Activated T-helper 2 cell treated with anti-CD3 and anti-CD28 coated beads, Interferon-gamma antibody, Interleukin-2, Interleukin-4, amounts not matched to agents 10 μg/mL and 5 μg/mL and 100 μg/mL, durations not matched to agents 14 hours and 24 hours and 36 hours (primary cell): ENCODE results near the gene TIAM1. TPM values are rescaled to one million over a fixed set of nuclear protein-coding genes. Genes with fewer than 3 reads are reported as not detected.

Experiments used
- DNase-seq: peaks from one replicate; pipeline ENCODE4 v3.0.0; 2021; ENCODE audit warnings: low spot score
- H3K27ac Mint-ChIP-seq: one replicate; pipeline ENCODE4 v1.8.0; 2021; ENCODE audit warnings: mixed read lengths
- H3K27me3 Mint-ChIP-seq: one replicate; pipeline ENCODE4 v1.8.0; 2021; ENCODE audit warnings: low read depth, mixed read lengths
- H3K36me3 Mint-ChIP-seq: one replicate; pipeline ENCODE4 v1.8.0; 2021; ENCODE audit warnings: low read depth, mixed read lengths
- H3K4me1 Mint-ChIP-seq: one replicate; pipeline ENCODE4 v1.8.0; 2021; ENCODE audit warnings: low read depth, mixed read lengths
- H3K4me3 Mint-ChIP-seq: one replicate; pipeline ENCODE4 v1.8.0; 2021; ENCODE audit warnings: low read depth, mild to moderate bottlenecking, moderate library complexity, mixed read lengths
- H3K9me3 Mint-ChIP-seq: one replicate; pipeline ENCODE4 v1.8.0; 2021; ENCODE audit warnings: mixed read lengths
- intact Hi-C: fragments of 100-400 bp; cut with micrococcal nuclease; formaldehyde crosslinking; loops from one replicate; pipeline ENCODE4 v1.15.1; 2023
- total RNA-seq: library from RNA; stranded (reverse); gene quantifications from 2 replicates; pipeline ENCODE4 v1.2.3, GENCODE V29; 2022

Gene TIAM1
- total RNA-seq, 1 donor from 2014 or later = 110 TPM

- DNase-seq = no peak
- H3K27me3 Mint-ChIP-seq = no peaks in the 10 kb centered on the region
- H3K4me3 Mint-ChIP-seq = peak overlapping the region; percentile 93
- peaks cover 61% of the 10 kb centered on the region for H3K4me1 Mint-ChIP-seq
- intact Hi-C loops = loop anchor here (2.0 to 10.0 kb wide), 4 partner anchors 14 to 544 kb away; partner anchors contain the start of gene SOD1
- H3K36me3 Mint-ChIP-seq = peaks cover 74% of the 10 kb centered on the region
- peak overlapping the region; percentile 99 for H3K27ac Mint-ChIP-seq
- no peaks in the 10 kb centered on the region for H3K9me3 Mint-ChIP-seq
These were observed 162.8 kb downstream of the TIAM1 start for GRCh38 chr21:31181082-31181750.

GRCh38 chr21:31180256-31181081 is 163.6 kb downstream of the TIAM1 start:
- DNase-seq = no peak
- Mint-ChIP-seq H3K4me3 (peak overlapping the region; percentile 93), H3K9me3 (no peaks in the 10 kb centered on the region), H3K4me1 (peaks cover 62% of the 10 kb centered on the region), H3K27me3 (no peaks in the 10 kb centered on the region), H3K36me3 (peaks cover 76% of the 10 kb centered on the region), H3K27ac (peak overlapping the region; percentile 99)
- intact Hi-C loops = loop anchor here (1.0 to 10.0 kb wide), 7 partner anchors 14 to 544 kb away; partner anchors contain the start of gene SOD1

GRCh38 chr21:31176725-31177124 is 167.3 kb downstream of the TIAM1 start:
- intact Hi-C loops = loop anchor here (2.0 kb wide), 1 partner anchor 16 kb away; no protein-coding TSS in a partner anchor
- no peaks in the 10 kb centered on the region for H3K27me3 Mint-ChIP-seq
- H3K36me3 Mint-ChIP-seq = peaks cover 78% of the 10 kb centered on the region

GRCh38 chr21:31176080-31176551 is 167.9 kb downstream of the TIAM1 start:
- intact Hi-C loops = loop anchor here (2.0 kb wide), 1 partner anchor 15 kb away; no protein-coding TSS in a partner anchor
- H3K27me3 Mint-ChIP-seq = no peaks in the 10 kb centered on the region
- H3K4me3 Mint-ChIP-seq = peak overlapping the region; percentile 52
- H3K4me1 Mint-ChIP-seq = peaks cover 64% of the 10 kb centered on the region
- no peak for DNase-seq
- no peaks in the 10 kb centered on the region for H3K9me3 Mint-ChIP-seq
- peaks cover 80% of the 10 kb centered on the region for H3K36me3 Mint-ChIP-seq
- H3K27ac Mint-ChIP-seq = peak overlapping the region; percentile 58

More at GRCh38 chr21:31176725-31177124, 167.3 kb downstream of the TIAM1 start:
- Mint-ChIP-seq H3K9me3 (no peaks in the 10 kb centered on the region), H3K27ac (peak overlapping the region; percentile 58), H3K4me1 (peaks cover 62% of the 10 kb centered on the region), H3K4me3 (peak overlapping the region; percentile 52)
- DNase-seq = no peak

- peak overlapping the region; percentile 78 for H3K27ac Mint-ChIP-seq
These were observed 170.0 kb downstream of the TIAM1 start for GRCh38 chr21:31173881-31174555.

GRCh38 chr21:31172328-31172727 is 171.7 kb downstream of the TIAM1 start:
- DNase-seq = no peak
- H3K36me3 Mint-ChIP-seq = peaks cover 73% of the 10 kb centered on the region
- peaks cover 64% of the 10 kb centered on the region for H3K4me1 Mint-ChIP-seq
- no peaks in the 10 kb centered on the region for H3K9me3 Mint-ChIP-seq
- peak overlapping the region; percentile 53 for H3K27ac Mint-ChIP-seq
- intact Hi-C loops = no loop called here
- H3K4me3 Mint-ChIP-seq = peak overlapping the region; percentile 16
- no peaks in the 10 kb centered on the region for H3K27me3 Mint-ChIP-seq

More at GRCh38 chr21:31173881-31174555, 170.0 kb downstream of the TIAM1 start:
- peaks cover 67% of the 10 kb centered on the region for H3K4me1 Mint-ChIP-seq
- H3K4me3 Mint-ChIP-seq = peak overlapping the region; percentile 65
- H3K9me3 Mint-ChIP-seq = no peaks in the 10 kb centered on the region
- peaks cover 71% of the 10 kb centered on the region for H3K36me3 Mint-ChIP-seq
- no peaks in the 10 kb centered on the region for H3K27me3 Mint-ChIP-seq
- no peak for DNase-seq
- intact Hi-C loops = no loop called here

- intact Hi-C loops = no loop called here
- peak overlapping the region; percentile 34 for H3K4me3 Mint-ChIP-seq
- peaks cover 63% of the 10 kb centered on the region for H3K4me1 Mint-ChIP-seq
- peaks cover 67% of the 10 kb centered on the region for H3K36me3 Mint-ChIP-seq
- H3K27me3 Mint-ChIP-seq = no peaks in the 10 kb centered on the region
- no peaks in the 10 kb centered on the region for H3K9me3 Mint-ChIP-seq
- H3K27ac Mint-ChIP-seq = peak overlapping the region; percentile 73
- no peak for DNase-seq
These were observed 179.1 kb downstream of the TIAM1 start for GRCh38 chr21:31164713-31165694.

- intact Hi-C loops = no loop called here
These were observed 181.2 kb downstream of the TIAM1 start for GRCh38 chr21:31162827-31163226.

GRCh38 chr21:31162079-31162699 is 181.9 kb downstream of the TIAM1 start:
- Mint-ChIP-seq H3K27me3 (no peaks in the 10 kb centered on the region), H3K9me3 (peaks cover 5% of the 10 kb centered on the region), H3K27ac (peak overlapping the region; percentile 54), H3K4me1 (peaks cover 64% of the 10 kb centered on the region), H3K4me3 (no peak overlapping the region), H3K36me3 (peaks cover 73% of the 10 kb centered on the region)
- intact Hi-C loops = no loop called here
- no peak for DNase-seq

More at GRCh38 chr21:31162827-31163226, 181.2 kb downstream of the TIAM1 start:
- Mint-ChIP-seq H3K4me3 (peak overlapping the region; percentile 23), H3K36me3 (peaks cover 73% of the 10 kb centered on the region), H3K4me1 (peaks cover 66% of the 10 kb centered on the region), H3K9me3 (no peaks in the 10 kb centered on the region), H3K27ac (peak overlapping the region; percentile 45), H3K27me3 (no peaks in the 10 kb centered on the region)
- no peak for DNase-seq

GRCh38 chr21:31161157-31161556 is 182.9 kb downstream of the TIAM1 start:
- no peaks in the 10 kb centered on the region for H3K27me3 Mint-ChIP-seq
- H3K9me3 Mint-ChIP-seq = peaks cover 12% of the 10 kb centered on the region
- no peak for DNase-seq
- peaks cover 58% of the 10 kb centered on the region for H3K4me1 Mint-ChIP-seq
- intact Hi-C loops = loop anchor here (2.0 kb wide), 1 partner anchor 16 kb away; no protein-coding TSS in a partner anchor
- H3K36me3 Mint-ChIP-seq = peaks cover 73% of the 10 kb centered on the region
- no peak overlapping the region for H3K27ac Mint-ChIP-seq
- no peak overlapping the region for H3K4me3 Mint-ChIP-seq

GRCh38 chr21:31159808-31160207 is 184.3 kb downstream of the TIAM1 start:
- Mint-ChIP-seq H3K27me3 (no peaks in the 10 kb centered on the region), H3K4me3 (peak overlapping the region; percentile 74), H3K36me3 (peaks cover 72% of the 10 kb centered on the region), H3K4me1 (peaks cover 52% of the 10 kb centered on the region), H3K9me3 (peaks cover 17% of the 10 kb centered on the region), H3K27ac (peak overlapping the region; percentile 52)
- intact Hi-C loops = loop anchor here (2.0 kb wide), 2 partner anchors 17 to 27 kb away; no protein-coding TSS in a partner anchor
- DNase-seq = no peak
